ENCODE data around the gene THAP7.

DNA sequence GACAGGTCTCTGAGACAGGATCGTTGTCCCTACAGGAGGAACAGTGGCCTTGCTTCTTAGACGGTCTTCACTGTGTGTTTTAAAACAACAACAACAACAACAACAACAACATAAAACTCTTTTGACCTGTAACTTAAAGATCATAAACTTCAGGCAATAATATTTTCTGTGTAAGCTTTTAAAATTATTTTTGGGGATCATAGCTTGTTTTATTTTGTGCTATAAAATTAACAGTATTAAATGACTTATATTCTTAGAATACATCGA is 48.6 kb downstream of the THAP7 start:
- TF ChIP-seq POLR2A (IDR thresholded peaks at IDR 0.05) (no peak), EP300 (IDR thresholded peaks at IDR 0.05) (no peak), POLR2AphosphoS5 (IDR thresholded peaks at IDR 0.05) (no peak)
- TF ChIP-seq, protein P1, sequence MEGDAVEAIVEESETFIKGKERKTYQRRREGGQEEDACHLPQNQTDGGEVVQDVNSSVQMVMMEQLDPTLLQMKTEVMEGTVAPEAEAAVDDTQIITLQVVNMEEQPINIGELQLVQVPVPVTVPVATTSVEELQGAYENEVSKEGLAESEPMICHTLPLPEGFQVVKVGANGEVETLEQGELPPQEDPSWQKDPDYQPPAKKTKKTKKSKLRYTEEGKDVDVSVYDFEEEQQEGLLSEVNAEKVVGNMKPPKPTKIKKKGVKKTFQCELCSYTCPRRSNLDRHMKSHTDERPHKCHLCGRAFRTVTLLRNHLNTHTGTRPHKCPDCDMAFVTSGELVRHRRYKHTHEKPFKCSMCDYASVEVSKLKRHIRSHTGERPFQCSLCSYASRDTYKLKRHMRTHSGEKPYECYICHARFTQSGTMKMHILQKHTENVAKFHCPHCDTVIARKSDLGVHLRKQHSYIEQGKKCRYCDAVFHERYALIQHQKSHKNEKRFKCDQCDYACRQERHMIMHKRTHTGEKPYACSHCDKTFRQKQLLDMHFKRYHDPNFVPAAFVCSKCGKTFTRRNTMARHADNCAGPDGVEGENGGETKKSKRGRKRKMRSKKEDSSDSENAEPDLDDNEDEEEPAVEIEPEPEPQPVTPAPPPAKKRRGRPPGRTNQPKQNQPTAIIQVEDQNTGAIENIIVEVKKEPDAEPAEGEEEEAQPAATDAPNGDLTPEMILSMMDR (IDR thresholded peaks at IDR 0.05), result no peak

All from suprapubic skin (tissue), 4 donors.